Testis (tissue), 2 donors: Measurements from ENCODE around the gene RGPD8.
"Not testable (repeated sequence)": the region's sequence is repeated elsewhere in the genome, so short reads cannot be mapped to it uniquely, and the experiment has no call there.

Experiments used
- POLR2A ChIP-seq: fragments of 450-650 bp; IDR thresholded peaks from one replicate; pipeline ENCODE4 v1.6.1; 2017; ENCODE audit warnings: antibody characterized with exemption, mild to moderate bottlenecking, moderate library complexity
- TF ChIP-seq, protein P1 (sequence below), 3 experiments: fragments of 450-650 bp in 2 of 3; fragments of 200-600 bp in 1 of 3; sonication (generic) in 1 of 3; IDR thresholded peaks; one replicate each; pipeline ENCODE4 v1.5.1; 2016 to 2019; ENCODE audit warnings: antibody characterized with exemption in 3 of 3, mild to moderate bottlenecking in 2 of 3, moderate library complexity in 1 of 3

DNA sequence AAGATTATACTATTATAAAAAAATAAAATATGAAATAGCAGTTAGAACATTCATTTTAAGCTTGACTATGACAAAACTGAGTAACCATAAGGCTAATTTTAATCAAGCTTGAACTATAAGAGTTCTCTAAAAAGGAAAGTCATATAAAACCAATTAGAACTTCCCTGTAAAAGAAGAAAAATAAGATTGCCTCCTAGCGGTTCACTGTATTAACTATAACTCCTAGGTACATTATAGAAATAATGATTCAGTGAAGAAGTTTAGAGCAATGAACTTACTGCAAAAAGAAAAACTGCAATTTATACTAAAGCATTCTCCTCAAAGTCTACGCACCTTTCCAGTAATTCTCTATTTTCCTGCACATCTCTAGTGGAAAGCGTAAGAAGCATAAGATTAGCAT is 16.6 kb downstream of the RGPD8 start:
- TF ChIP-seq, protein P1, sequence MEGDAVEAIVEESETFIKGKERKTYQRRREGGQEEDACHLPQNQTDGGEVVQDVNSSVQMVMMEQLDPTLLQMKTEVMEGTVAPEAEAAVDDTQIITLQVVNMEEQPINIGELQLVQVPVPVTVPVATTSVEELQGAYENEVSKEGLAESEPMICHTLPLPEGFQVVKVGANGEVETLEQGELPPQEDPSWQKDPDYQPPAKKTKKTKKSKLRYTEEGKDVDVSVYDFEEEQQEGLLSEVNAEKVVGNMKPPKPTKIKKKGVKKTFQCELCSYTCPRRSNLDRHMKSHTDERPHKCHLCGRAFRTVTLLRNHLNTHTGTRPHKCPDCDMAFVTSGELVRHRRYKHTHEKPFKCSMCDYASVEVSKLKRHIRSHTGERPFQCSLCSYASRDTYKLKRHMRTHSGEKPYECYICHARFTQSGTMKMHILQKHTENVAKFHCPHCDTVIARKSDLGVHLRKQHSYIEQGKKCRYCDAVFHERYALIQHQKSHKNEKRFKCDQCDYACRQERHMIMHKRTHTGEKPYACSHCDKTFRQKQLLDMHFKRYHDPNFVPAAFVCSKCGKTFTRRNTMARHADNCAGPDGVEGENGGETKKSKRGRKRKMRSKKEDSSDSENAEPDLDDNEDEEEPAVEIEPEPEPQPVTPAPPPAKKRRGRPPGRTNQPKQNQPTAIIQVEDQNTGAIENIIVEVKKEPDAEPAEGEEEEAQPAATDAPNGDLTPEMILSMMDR (IDR thresholded peaks at IDR 0.05) = not testable (repeated sequence)
- not testable (repeated sequence) for TF ChIP-seq POLR2A
